ENCODE data around the gene EHBP1.

EHBP1 gene

DNA sequence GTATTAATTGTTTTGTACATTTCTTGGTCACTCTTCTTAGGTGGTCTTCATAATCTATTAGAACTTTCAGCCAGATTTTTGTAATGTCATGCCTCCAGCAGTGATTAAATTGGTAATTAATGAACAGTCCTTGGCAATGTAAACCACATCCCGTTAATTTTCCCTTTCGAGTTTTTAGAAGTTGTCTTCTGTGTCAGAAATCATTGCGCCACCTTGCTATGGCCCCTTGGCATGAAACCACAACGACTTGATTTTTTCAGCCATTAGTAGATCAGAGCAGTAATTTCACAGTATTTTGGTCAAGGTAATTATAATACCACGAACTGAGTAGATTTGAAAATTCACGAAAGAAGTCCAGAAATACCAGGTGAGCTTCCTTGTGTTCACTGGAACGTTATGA, 259.2 kb downstream of the EHBP1 start:
- H2AFZ ChIP-seq (ENCODE audit: low read length), result no peak overlapping the region
- H3K4me1 ChIP-seq (ENCODE audit: insufficient read depth, low read length, poor library complexity, severe bottlenecking), result peaks cover 4% of the 10 kb centered on the region
- H3K9ac ChIP-seq (ENCODE audit: low read depth, low read length, poor library complexity, severe bottlenecking), result no peak overlapping the region
- no peaks in the 10 kb centered on the region for H3K79me2 ChIP-seq (ENCODE audit: insufficient read depth, low read length)
- H3K36me3 ChIP-seq (ENCODE audit: insufficient read depth, low read length), result no peaks in the 10 kb centered on the region
- TF ChIP-seq, protein P1, sequence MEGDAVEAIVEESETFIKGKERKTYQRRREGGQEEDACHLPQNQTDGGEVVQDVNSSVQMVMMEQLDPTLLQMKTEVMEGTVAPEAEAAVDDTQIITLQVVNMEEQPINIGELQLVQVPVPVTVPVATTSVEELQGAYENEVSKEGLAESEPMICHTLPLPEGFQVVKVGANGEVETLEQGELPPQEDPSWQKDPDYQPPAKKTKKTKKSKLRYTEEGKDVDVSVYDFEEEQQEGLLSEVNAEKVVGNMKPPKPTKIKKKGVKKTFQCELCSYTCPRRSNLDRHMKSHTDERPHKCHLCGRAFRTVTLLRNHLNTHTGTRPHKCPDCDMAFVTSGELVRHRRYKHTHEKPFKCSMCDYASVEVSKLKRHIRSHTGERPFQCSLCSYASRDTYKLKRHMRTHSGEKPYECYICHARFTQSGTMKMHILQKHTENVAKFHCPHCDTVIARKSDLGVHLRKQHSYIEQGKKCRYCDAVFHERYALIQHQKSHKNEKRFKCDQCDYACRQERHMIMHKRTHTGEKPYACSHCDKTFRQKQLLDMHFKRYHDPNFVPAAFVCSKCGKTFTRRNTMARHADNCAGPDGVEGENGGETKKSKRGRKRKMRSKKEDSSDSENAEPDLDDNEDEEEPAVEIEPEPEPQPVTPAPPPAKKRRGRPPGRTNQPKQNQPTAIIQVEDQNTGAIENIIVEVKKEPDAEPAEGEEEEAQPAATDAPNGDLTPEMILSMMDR (conservative IDR thresholded peaks at IDR 0.05; ENCODE audit: low read length), result no peak
- TF ChIP-seq EZH2phosphoT487 (IDR thresholded peaks at IDR 0.05; ENCODE audit: borderline replicate concordance), result no peak
- no peaks in the 10 kb centered on the region for H3K9me2 ChIP-seq (replicated peaks; ENCODE audit: low read depth, low read length)
- no peak overlapping the region for H3K4me3 ChIP-seq (ENCODE audit: low read length, poor library complexity, severe bottlenecking)
- no peaks in the 10 kb centered on the region for H4K20me1 ChIP-seq (ENCODE audit: insufficient read depth, low read length, poor library complexity, severe bottlenecking)
- no peaks in the 10 kb centered on the region for H3K27me3 ChIP-seq (ENCODE audit: insufficient read depth, low read length, poor library complexity, severe bottlenecking)
- H3K4me2 ChIP-seq (ENCODE audit: low read depth, low read length, poor library complexity, severe bottlenecking), result no peak overlapping the region
- H3K9me3 ChIP-seq (ENCODE audit: insufficient read depth, low read depth, low read length), result no peaks in the 10 kb centered on the region
- H3F3A ChIP-seq (ENCODE audit: low read depth), result no peaks in the 10 kb centered on the region

DNA sequence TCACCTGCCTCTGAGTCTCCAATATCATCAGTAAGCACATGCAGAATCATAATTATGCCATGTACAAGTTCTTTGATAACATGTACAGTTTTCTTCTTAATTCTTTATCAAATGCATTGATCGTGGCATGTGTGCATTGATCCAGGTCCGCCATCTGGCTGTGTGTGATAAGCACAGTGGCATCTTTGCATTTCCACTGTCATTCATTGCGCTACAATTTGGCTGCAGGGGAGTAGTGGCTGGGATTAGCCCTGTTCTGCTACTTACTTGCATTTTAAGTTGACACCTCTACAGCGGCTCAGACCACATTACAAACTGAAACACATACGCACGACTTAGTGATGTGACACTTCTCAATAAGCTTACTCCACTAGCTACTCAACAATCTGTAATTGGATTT, 261.5 kb downstream of the EHBP1 start:
- Histone ChIP-seq H3K27me3 (ENCODE audit: insufficient read depth, low read length, poor library complexity, severe bottlenecking) (no peaks in the 10 kb centered on the region), H3K4me1 (ENCODE audit: insufficient read depth, low read length, poor library complexity, severe bottlenecking) (peaks cover 4% of the 10 kb centered on the region), H4K20me1 (ENCODE audit: insufficient read depth, low read length, poor library complexity, severe bottlenecking) (no peaks in the 10 kb centered on the region), H3K36me3 (ENCODE audit: insufficient read depth, low read length) (no peaks in the 10 kb centered on the region), H2AFZ (ENCODE audit: low read length) (no peak overlapping the region), H3K9ac (ENCODE audit: low read depth, low read length, poor library complexity, severe bottlenecking) (no peak overlapping the region), H3K4me2 (ENCODE audit: low read depth, low read length, poor library complexity, severe bottlenecking) (no peak overlapping the region), H3K4me3 (ENCODE audit: low read length, poor library complexity, severe bottlenecking) (no peak overlapping the region), H3F3A (ENCODE audit: low read depth) (no peaks in the 10 kb centered on the region), H3K9me3 (ENCODE audit: insufficient read depth, low read depth, low read length) (no peaks in the 10 kb centered on the region), H3K79me2 (ENCODE audit: insufficient read depth, low read length) (no peaks in the 10 kb centered on the region), H3K9me2 (replicated peaks; ENCODE audit: low read depth, low read length) (no peaks in the 10 kb centered on the region)
- TF ChIP-seq, protein P1 (conservative IDR thresholded peaks at IDR 0.05; ENCODE audit: low read length), result no peak
- no peak for TF ChIP-seq EZH2phosphoT487 (IDR thresholded peaks at IDR 0.05; ENCODE audit: borderline replicate concordance)

DNA sequence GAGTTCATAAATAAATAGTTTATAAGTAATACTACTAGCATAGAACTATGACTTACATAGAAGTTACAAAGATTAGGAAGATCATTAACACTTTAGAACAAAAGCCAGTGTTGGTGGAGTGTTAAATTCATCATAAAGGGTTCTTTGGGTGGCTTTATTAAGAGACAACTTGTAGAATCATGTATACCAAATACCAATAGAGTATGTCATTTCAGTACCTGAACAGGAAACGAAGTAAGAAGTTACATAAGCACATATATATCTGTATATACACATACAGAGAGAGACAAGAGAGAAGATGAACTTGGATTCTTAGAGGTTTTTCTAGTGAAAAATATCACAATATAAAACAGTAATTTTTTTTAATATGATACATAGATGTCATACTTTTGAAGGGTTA, 262.7 kb downstream of the EHBP1 start:
- H3K9ac ChIP-seq (ENCODE audit: low read depth, low read length, poor library complexity, severe bottlenecking), result no peak overlapping the region
- TF ChIP-seq EZH2phosphoT487 (IDR thresholded peaks at IDR 0.05; ENCODE audit: borderline replicate concordance), result no peak
- TF ChIP-seq, protein P1 (conservative IDR thresholded peaks at IDR 0.05; ENCODE audit: low read length), result no peak
- H3K4me2 ChIP-seq (ENCODE audit: low read depth, low read length, poor library complexity, severe bottlenecking), result no peak overlapping the region
- H3K27me3 ChIP-seq (ENCODE audit: insufficient read depth, low read length, poor library complexity, severe bottlenecking), result no peaks in the 10 kb centered on the region
- H3K4me1 ChIP-seq (ENCODE audit: insufficient read depth, low read length, poor library complexity, severe bottlenecking), result peaks cover 4% of the 10 kb centered on the region
- no peaks in the 10 kb centered on the region for H3K36me3 ChIP-seq (ENCODE audit: insufficient read depth, low read length)
- no peak overlapping the region for H3K4me3 ChIP-seq (ENCODE audit: low read length, poor library complexity, severe bottlenecking)
- no peaks in the 10 kb centered on the region for H3K9me2 ChIP-seq (replicated peaks; ENCODE audit: low read depth, low read length)
- no peak overlapping the region for H2AFZ ChIP-seq (ENCODE audit: low read length)
- H3K9me3 ChIP-seq (ENCODE audit: insufficient read depth, low read depth, low read length), result no peaks in the 10 kb centered on the region
- no peaks in the 10 kb centered on the region for H4K20me1 ChIP-seq (ENCODE audit: insufficient read depth, low read length, poor library complexity, severe bottlenecking)
- no peaks in the 10 kb centered on the region for H3K79me2 ChIP-seq (ENCODE audit: insufficient read depth, low read length)
- H3F3A ChIP-seq (ENCODE audit: low read depth), result no peaks in the 10 kb centered on the region
